Left ventricle myocardium superior (tissue), 1 donor: ENCODE results near the gene TMEM30A. TPM values are rescaled to one million over a fixed set of nuclear protein-coding genes. Genes with fewer than 3 reads are reported as not detected.

ENCODE experiments used
- ATAC-seq: fragments of 200-7000 bp; cut with Tn5 transposase; one replicate; pipeline ENCODE4 v1.9.1; 2020; ENCODE audit warnings: mild to moderate bottlenecking, moderate library complexity
- DNase-seq: peaks from one replicate; pipeline ENCODE4 v3.0.0-alpha.2; 2020
- intact Hi-C: fragments of 100-400 bp; cut with micrococcal nuclease; formaldehyde crosslinking; loops from one replicate; pipeline ENCODE4 v1.11.0; 2022
- total RNA-seq: library from RNA; stranded (reverse); fragmentation: NEBNext Ultra II Directional; extraction: Animal tissue kit (Norgen Biotek cat#: 25700); gene quantifications from one replicate; pipeline ENCODE4 v1.2.1, GENCODE V29; 2021
- donor health status: DM: no; HTN: yes; CAD: no; lungs with severe emphysema.

TMEM30A gene
- total RNA-seq, 1 donor from 2014 or later: 43.9 TPM

DNA sequence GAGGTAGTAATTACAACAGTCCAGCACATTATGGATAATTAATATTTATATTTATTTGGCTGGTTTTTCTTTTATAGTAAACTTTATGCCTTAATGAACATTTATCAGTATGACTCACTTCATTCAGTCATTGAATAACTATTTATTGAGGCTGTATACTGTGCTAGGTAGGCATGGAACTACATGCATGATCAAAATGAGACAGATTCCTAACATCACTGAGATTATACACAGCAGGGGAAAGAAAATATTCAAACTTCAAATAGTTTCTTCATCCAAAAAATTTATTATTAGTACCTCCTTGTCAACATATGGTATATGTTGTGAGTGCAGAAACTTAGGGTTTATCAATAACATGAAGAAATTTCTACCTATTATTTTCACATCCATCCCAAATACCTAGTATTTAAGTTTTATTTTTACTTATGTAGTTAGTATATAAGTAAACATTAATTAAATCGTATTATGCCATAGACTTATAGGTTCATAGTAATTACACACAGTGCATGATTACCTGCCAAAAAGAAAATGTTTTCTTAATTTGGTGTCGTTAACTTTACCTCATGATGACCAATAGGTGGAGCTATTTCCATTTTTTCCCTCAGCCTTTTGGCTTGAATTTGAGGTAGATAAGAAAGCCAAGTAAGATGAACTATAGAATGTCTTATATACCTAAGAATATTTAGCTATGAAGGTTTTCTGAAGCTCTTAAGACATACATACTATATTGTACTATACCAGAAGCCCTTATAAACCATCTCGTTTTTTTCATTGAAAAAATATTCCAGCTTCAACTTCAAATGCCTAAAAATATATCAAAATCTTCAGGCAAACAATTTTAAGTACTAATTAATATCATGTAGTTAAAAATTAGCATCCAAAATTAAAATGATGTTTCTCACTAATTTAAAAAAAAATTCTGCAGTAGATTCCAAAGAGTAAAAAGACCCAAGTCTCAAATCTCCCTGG is 12.5 kb upstream of the TMEM30A start:
- peak; percentile 43 for ATAC-seq
- intact Hi-C loops: loop anchor here (10.0 kb wide), 1 partner anchor 228 kb away; no protein-coding TSS in a partner anchor
- no peak for DNase-seq

DNA sequence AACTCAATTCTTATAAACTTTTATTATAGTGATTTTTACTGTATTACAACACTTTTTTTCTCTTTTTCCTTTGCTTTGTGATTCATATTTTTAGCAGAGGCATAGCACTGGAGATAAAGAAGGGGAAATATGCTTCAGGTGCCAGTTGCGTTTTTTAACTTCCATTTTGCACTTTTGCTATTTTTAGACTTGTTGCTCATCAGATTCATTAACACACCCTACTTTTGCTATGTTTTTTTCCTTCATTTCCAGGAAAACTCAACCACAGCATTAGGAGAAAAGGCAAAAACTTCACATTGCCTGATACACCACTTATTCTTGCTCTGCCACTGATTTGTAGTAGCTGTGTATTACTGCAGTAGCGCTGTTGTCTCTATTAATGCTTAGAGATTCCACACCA is 8.0 kb upstream of the TMEM30A start:
- no peak for DNase-seq
- no peak for ATAC-seq
- intact Hi-C loops: loop anchor here (10.0 kb wide), 1 partner anchor 232 kb away; no protein-coding TSS in a partner anchor

DNA sequence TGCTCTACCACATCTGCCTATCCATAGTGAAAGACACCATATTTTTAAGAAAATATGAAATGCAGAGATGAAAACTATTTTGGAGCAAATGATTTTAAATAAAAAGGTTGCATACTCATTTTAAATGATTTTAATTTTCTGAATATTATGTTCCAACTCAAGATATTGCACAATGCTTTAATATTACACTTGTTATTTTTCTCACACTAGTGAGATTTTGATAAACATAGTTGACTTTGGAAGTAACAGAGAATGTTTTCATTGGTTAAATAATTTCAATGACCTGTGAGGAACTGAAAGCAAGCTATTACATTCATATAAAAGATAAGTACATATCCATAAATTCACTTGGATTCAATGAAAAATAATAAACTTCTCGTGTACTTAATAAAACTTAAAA is 7.2 kb upstream of the TMEM30A start:
- intact Hi-C loops: loop anchor here (10.0 kb wide), 1 partner anchor 233 kb away; no protein-coding TSS in a partner anchor
- no peak for ATAC-seq

DNA sequence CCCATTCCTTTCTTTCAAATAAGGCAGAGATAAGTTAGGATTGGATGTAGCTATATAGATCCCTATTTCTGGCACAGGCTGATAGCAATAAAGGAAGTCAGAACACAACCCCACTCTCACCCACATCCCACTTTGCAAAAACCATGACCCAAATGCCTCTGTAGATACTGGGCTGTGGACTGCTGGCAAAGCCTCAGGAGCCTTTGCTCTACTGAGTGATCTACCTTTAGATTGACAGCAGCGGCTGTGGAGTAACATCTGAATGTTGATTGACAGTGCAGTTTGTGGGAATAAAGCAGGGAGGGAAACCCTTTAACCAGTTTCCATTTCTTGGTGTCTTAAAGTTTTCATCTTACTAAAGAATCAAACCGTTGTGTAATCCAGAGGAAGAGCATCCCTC is 6.7 kb upstream of the TMEM30A start:
- intact Hi-C loops: loop anchor here (10.0 kb wide), 1 partner anchor 233 kb away; no protein-coding TSS in a partner anchor
- DNase-seq: no peak
- ATAC-seq: peak; percentile 33

More for the DNA sequence above, 7.2 kb upstream of the TMEM30A start:
- no peak for DNase-seq

DNA sequence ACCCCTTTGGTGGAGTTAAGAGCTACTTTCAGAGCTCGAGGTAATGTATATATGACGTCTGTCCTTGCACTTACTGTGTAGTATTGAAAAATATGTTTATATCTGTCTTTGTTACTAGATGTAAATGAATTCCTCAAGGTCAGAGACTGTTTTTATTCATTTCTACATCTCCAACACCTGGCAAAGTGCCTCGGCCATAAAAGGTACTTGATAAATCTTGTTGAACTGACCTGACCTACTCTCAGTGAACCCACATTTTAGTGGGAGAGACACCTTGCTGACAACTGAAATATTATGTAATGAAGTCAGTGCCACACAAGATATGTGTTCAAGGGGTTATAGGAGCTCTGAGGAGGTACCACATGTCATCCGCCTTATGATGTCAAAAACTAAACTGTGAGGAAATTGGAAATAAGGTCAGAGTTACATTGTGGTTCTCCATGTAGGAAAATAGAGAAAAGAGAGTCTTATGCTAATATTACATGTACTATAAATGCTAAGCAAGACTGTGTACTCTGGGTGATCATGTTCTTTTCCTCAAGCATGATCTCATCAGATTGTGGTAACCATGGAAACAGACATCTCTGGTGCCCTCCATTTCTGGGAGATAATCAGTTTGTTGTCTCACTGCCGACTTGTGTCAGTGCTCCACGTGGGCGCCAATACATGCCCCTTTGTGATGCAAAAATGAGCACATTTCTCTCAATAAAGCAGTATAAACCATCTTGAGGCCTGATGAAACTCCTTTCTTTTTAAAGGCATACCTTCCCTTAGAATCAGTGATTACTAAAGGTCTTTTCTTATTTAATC is 5.7 kb upstream of the TMEM30A start:
- ATAC-seq (no peak), DNase-seq (no peak)
- intact Hi-C loops: loop anchor here (10.0 kb wide), 1 partner anchor 234 kb away; no protein-coding TSS in a partner anchor

DNA sequence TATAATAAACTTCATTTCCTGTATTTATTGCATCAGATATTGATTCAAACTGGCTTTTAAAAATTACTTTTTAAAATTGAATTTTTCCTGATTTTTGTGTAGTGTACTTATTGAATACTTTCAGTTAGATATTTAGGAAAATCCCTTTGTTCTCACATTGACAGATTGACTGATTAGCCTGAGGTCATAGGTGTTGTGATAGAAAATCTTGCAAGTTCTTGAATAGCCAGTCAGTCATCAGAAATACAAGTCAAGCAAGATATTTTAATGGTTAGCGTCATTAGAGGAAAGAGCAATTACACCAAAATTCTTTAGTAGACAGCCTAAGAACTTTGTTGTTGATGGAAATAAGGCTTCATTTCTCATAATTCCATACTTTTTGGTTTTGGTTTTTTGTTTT is 3.4 kb upstream of the TMEM30A start:
- intact Hi-C loops: no loop called here
- DNase-seq: no peak
- no peak for ATAC-seq

DNA sequence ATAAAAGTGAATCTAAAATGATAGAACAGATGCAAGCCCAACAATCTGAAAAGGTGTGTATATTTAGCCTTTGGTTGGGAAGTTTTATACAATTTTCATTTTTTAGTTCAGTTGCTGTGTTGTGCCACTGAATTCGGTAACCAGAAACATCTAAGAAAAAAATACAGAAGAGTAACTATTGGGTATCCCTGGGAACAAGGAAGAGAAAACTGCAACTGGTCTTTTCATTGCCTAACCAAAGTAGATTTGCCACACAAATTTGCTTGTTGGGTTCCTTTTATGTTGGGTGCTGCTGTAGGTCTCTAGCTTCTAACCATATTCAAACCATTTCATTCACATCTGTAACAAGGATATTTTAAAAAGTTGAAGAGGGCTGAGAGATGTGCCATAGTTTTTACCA is 2.8 kb upstream of the TMEM30A start:
- no peak for DNase-seq
- intact Hi-C loops: no loop called here
- no peak for ATAC-seq

DNA sequence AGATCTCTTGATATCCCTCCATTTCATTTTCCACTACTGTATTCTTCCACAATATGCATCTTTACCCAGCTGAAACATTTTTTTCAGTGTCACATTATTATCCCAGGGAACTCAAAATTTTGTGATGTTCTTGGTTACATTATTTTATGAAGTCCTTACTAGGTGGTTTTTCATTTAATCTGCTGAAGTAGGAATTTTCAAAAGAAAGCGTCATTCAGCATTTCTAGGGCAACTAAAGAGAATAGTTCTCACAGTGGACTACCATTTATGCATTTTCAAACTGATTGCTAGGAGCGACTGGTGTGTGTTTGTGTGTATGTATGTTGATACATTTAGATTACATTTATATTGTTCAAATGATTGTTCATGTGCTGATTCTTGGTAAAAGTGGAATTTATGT is 2.4 kb upstream of the TMEM30A start:
- intact Hi-C loops: no loop called here
- no peak for DNase-seq

DNA sequence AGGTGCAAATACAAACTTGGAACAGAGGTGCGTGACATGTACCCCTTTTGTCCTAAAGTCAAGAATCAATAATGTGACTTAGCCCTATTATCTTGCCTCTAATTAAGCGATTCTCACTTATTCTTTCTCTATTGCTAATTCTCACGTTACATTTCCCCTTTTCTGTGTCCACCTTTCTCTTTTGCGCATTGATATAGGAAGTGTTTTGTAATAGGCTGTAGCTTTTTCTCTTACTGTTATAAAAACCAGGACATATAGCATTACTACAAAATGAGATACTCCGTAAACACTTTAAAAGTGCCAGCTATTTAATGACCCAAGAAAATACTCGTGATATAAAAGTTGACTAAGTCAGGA is 669 bp upstream of the TMEM30A start:
- intact Hi-C loops: no loop called here
- DNase-seq (no peak), ATAC-seq (no peak)

More for the DNA sequence above, 2.4 kb upstream of the TMEM30A start:
- no peak for ATAC-seq

DNA sequence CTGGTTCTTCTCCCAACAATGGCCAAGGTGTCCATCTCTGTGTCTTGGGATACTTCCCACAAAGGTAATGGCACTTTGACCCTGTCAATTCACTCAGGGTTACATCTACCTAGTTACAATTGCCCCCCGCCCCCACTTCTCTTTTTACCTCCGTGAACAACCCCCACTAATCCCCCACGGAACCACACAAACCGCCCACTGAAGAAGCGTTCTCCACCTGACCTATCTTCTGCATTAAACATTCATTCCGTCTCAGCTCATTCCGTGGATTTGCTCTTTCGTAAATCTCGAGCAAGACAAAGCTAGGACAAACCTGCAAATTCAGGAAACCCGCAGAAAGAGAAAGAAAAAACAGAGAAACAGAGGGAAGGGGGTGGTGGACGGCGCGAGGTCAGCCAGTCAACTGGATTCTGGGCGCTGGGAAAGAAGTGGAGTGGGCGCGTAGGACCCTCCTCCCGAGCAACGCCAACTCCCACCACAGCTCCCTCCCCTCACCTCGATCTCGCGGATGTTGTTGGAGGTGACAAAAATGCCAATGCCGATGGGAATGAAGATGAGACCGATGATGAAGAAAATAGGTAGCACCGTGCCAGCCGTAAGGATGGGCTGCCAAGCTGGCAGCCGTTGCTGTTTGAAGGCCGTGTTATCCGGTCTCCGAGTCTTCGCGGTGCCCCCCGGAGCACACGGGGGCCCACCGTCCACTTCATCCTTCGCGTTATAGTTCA is 523 bp downstream of the TMEM30A start:
- peak; percentile 51 for ATAC-seq
- no peak for DNase-seq
- intact Hi-C loops: no loop called here

DNA sequence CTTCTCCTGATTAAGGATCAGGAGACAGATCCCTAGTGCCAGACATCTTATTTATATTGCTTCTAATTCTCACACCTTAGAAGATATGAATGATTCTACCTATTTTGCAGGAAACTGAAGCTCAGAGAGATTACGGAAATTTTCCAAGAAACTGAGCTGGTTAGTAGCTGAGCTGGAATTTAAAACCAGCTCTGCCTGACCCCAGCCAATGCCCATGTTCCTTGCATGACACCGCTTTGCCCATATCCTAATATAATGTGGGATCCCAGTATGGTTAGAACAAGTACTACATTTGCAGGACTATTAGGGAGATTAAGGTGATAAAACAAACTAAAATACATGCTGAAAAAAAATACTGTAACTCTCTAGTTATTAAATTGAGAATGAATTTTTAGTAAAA is 1.9 kb downstream of the TMEM30A start:
- DNase-seq (no peak), ATAC-seq (no peak)
- intact Hi-C loops: no loop called here

DNA sequence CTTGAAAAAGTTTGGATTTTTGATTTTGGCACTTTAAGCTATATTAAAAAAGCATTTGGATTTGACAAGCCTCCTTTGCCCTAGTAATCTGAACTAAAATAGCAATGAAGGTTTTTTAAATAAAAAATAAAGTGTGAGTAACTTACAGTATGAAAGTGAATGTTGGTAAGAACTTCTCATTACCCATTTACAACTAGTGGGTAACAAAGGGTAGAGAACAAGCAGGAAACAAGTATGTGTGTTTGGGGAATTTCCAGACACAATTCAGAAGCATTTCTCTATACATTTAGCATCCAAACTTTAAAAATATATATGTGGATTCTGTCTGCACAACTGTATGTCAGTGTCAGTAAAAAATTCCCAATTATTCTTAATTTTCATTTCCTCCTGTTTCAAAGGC is 2.9 kb downstream of the TMEM30A start:
- ATAC-seq (no peak), DNase-seq (no peak)
- intact Hi-C loops: no loop called here

DNA sequence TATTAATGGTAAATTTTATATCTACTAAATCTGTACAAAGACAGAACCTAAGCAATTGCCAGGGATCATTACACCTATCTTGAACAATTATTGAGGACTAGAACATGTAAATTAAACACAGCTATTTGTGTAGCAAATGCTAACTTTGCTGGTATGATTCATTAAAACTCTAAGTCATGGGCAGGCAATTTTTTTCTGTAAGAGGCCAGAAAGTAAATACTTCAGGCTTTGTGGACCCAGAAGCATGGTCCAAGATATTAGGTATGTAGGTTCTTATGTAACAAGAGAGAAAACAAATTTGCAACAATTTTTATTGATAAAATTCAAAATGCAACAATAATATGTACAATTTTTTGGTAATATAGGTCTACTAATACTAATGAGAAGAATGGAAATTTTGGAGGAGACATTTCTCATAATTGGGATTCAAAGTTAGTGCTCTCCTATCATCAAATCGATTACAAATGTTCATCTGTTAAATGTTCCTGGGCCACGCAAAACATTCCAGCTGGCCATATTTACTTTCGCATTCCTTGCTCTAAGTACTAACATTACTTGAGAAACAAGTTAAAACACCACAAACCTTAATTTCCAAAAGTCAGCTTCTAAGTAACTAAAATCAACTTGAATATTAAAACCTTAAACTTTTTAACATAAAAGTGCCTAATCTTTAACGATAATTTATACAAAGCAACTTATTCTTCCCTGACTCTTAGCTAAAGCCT is 4.3 kb downstream of the TMEM30A start:
- intact Hi-C loops: no loop called here
- ATAC-seq (no peak), DNase-seq (no peak)

DNA sequence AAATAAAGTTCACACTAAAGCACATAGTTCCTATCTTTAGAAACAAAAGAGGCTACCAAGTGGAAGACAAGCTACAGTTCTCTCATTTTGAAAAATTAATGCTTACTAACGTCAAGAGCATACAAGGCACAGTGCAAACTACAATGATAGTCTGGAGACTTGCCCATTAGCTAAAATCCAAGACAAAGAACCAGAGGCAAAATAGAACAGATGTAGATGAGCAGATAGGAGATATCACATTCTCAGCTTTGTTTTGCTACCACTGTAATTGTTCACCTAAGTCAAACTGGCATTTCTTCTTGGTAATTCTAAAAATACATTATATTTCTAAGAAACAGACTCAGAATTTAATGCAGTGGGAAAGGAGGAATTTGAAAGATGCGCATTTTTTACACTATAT is 5.2 kb downstream of the TMEM30A start:
- DNase-seq (no peak), ATAC-seq (no peak)
- intact Hi-C loops: no loop called here

DNA sequence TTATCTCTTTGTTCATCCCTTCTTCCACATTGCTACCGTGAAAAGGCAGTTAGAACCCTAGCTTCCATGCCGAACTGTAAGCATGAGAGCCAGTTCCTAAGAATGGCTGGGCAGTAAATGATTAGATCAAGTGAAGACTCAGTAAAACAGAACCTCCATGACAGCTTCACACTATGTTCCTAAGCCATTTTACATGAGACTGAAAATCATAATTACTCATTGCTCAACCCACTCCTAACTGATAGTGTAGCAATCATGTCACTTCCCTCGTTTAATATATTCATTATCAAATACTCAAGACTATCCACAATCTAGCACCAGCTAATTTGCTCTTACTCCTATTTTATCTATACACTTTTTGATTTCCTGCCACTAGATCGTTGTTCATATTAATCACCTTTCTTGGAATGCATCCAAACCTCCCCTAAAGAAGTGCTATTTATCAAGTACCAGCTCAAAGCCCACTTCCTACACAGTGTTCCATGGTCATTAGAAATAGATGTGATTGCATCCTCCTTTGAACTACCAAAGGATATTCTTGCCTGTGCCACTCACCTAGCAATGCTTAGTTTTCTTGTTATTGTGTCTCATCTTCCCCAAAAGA is 6.0 kb downstream of the TMEM30A start:
- ATAC-seq: no peak
- DNase-seq: no peak
- intact Hi-C loops: no loop called here

DNA sequence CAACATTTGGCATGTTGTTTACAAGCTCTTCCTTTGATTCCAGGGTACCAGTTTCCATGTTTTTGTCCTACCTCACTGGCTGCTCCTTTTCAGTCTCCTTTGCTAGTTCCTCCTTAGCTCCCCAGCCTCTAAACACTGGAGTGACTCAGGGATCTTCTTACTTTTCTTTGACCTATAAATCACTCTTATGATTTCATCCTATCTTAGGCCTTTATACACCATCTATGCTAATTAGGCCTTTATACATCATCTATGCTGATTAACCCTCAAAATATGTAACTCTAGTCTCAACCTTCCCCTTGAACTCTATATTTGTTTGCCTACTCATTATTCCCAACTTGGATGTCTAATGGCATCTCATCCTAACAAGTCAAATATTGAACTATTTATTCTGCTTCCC is 9.5 kb downstream of the TMEM30A start:
- ATAC-seq: no peak
- DNase-seq: no peak
- intact Hi-C loops: no loop called here

DNA sequence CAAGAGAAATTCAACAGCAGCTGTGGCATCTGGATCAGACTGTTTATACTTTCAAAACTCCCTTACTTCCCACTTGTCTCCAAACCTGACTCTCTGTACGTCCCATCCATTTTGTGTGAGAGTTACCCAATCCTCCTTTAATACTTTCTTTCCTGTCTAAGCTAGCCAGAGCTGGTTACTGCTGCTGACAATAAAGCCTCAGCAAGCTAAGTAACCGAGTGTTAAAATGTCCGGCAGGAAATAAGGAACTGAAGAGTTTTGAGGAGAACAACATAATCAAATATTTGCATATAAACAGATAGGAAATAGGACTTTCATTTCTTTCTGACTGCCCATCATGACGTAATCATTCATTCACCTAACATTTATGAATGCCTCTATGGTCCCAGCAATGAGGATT is 11.6 kb downstream of the TMEM30A start:
- intact Hi-C loops: no loop called here
- DNase-seq (no peak), ATAC-seq (no peak)

DNA sequence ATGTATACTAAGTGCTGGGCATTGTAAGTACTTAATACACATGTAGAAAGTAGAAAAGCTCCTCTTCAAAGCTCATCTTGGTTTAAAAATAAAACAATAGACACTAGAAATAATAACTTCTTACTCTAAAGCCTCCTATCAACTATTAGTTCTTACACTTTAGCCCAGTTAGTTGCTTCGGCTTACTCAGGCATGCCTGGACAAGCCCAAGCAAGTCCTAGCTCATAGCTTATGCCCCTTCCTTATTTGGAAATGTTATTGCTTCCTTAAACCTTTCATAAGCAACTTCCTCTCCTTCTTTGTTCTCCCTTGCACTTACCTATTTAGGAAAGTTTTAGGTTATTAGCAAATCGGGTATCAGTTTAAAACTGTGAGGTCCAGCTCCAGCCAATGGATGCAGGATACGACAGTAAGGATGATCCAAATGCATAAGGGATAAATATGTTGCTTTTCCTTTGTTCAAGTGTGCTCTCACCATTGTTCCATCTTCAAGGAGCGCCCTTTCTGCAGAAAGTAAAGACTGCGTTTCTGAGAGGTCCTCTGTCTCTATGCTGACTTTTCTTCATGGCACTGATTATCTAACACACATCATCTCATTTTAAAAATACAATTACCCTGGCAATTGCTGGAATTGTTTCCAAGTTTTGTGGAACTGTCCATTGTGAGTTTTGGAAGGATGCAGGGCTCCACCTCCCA is 12.3 kb downstream of the TMEM30A start:
- intact Hi-C loops: no loop called here
- DNase-seq: no peak
- no peak for ATAC-seq
